NT2/D1 (cell line): ENCODE results near the gene TBC1D2B.
A peak's percentile ranks its signal among the peaks of the same experiment; 100 is the strongest.

Experiments used
- DNase-seq: peaks from one replicate; pipeline ENCODE4 v3.0.0-alpha.2; 2011; ENCODE audit warnings: low read depth, low spot score
- H3K27me3 ChIP-seq: 2 replicates; pipeline ENCODE4 v1.6.0; 2011; ENCODE audit warnings: mild to moderate bottlenecking; ENCODE audit not compliant: insufficient read length, insufficient read depth
- H3K36me3 ChIP-seq: 2 replicates; pipeline ENCODE4 v1.6.1; 2011; ENCODE audit warnings: mild to moderate bottlenecking, low read length, mixed read lengths; ENCODE audit not compliant: insufficient read depth, insufficient read length
- H3K4me1 ChIP-seq: 2 replicates; pipeline ENCODE4 v1.5.1; 2011; ENCODE audit not compliant: insufficient read depth, insufficient read length
- H3K4me3 ChIP-seq: 2 replicates; pipeline ENCODE4 v1.5.1; 2011; ENCODE audit warnings: low read depth; ENCODE audit not compliant: insufficient read length
- H3K9ac ChIP-seq: 2 replicates; pipeline ENCODE4 v1.6.0; 2011; ENCODE audit warnings: low read depth; ENCODE audit not compliant: insufficient read length
- H3K9me3 ChIP-seq: 2 replicates; pipeline ENCODE4 v1.5.1; 2011; ENCODE audit warnings: mild to moderate bottlenecking, low read length; ENCODE audit not compliant: insufficient read depth
- SUZ12 ChIP-seq: IDR thresholded peaks from 2 replicates; pipeline ENCODE4 v1.6.1; 2011; ENCODE audit not compliant: insufficient read length, insufficient read depth; ENCODE audit errors: extremely low read depth
- YY1 ChIP-seq: IDR thresholded peaks from 2 replicates; pipeline ENCODE4 v1.6.1; 2011; ENCODE audit not compliant: insufficient read length, insufficient read depth
- ZNF274 ChIP-seq: IDR thresholded peaks from 2 replicates; pipeline ENCODE4 v1.6.1; 2011; ENCODE audit warnings: mild to moderate bottlenecking, low read depth, low read length

The TBC1D2B gene

DNA sequence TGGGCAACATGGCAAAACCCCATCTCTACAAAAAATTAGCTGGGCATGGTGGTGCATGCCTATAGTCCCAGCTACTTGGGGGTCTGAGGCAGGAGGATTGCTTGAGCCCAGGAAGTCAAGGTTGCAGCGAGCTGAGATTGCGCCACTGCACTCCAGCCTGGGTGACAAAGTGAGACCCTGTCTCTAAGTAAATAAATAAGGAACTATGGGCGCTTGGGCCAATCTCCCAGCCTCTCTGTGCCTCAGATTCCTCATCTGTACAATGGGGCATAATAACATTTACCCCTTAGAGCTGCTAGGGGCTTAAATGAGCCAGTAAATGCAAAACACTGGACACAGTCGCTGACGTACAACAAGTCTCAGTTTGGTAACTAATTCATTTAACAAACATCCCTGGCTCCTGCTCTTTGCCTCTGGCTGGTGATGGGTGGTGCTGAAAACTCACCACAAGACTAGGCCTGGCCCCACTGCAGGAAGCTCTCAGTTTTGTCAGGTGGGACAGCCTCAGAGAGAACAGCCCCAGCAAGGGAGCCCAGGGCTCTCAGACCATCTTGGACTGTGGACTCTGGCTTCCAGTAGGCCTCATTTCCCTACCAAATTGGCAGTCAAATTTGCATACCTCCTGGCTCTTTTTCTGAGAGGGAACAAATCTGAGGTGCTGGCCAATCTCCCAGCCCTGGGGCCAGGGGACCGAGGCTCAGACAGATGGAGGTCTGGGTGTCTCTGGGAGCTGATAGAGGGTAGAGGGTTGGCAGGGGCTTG, 6.4 kb upstream of the TBC1D2B start:
- DNase-seq, result no peak
- no peaks in the 10 kb centered on the region for H3K36me3 ChIP-seq
- no peak overlapping the region for H3K4me3 ChIP-seq
- no peak overlapping the region for H3K9ac ChIP-seq
- TF ChIP-seq YY1 (no peak), ZNF274 (no peak), SUZ12 (no peak)
- peaks cover 8% of the 10 kb centered on the region for H3K4me1 ChIP-seq
- no peaks in the 10 kb centered on the region for H3K9me3 ChIP-seq
- H3K27me3 ChIP-seq, result no peaks in the 10 kb centered on the region

DNA sequence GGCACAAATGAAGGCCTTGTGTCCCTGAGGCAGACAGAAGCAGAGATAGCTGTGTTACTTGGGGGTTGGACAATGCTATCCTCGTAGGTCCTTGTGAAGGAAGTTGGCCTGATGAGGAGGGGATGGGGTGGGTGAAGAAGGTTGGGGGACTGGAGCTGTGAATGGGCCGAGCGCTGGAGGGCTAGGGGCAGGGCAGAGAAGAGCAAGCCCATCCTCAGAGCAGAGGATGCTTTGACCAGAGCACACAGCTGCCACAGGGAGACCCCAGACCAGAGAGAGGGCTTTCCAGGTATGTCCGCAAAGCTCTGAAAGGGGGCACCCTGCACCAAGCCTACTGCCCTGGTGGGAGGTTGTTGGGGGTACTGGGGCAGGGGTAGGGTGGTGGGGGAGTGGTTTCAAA, 5.7 kb upstream of the TBC1D2B start:
- Histone ChIP-seq H3K4me3 (no peak overlapping the region), H3K9ac (no peak overlapping the region), H3K36me3 (no peaks in the 10 kb centered on the region), H3K9me3 (no peaks in the 10 kb centered on the region), H3K4me1 (peaks cover 8% of the 10 kb centered on the region), H3K27me3 (peaks cover under 1% of the 10 kb centered on the region)
- TF ChIP-seq ZNF274 (no peak), YY1 (no peak), SUZ12 (no peak)
- DNase-seq, result no peak

DNA sequence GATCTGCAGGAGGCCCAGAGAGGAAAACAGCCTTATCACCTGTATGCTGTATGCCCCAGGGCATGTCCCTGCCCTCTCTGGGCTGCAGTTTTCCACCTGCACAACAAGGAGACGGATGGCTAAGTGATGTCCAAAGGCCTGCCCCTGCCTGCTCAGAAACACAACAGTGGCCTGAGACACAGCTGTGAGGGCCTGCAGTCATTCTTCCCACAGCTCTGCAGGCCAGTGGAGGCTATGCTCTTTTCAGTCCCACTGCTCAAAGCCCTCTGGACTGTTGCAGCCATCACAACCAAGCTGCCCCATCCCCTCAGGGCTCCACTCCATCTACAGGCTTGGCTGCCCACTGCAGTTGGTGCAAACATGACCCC, 5.2 kb upstream of the TBC1D2B start:
- Histone ChIP-seq H3K4me1 (peaks cover 8% of the 10 kb centered on the region), H3K4me3 (no peak overlapping the region), H3K9me3 (no peaks in the 10 kb centered on the region), H3K36me3 (no peaks in the 10 kb centered on the region), H3K9ac (no peak overlapping the region), H3K27me3 (peaks cover 5% of the 10 kb centered on the region)
- TF ChIP-seq YY1 (no peak), SUZ12 (no peak), ZNF274 (no peak)
- no peak for DNase-seq

- H3K4me3 ChIP-seq, result no peak overlapping the region
- no peak overlapping the region for H3K9ac ChIP-seq
- no peak for DNase-seq
- H3K4me1 ChIP-seq, result peaks cover 8% of the 10 kb centered on the region
- no peaks in the 10 kb centered on the region for H3K9me3 ChIP-seq
- TF ChIP-seq ZNF274 (no peak), SUZ12 (no peak), YY1 (no peak)
- H3K36me3 ChIP-seq, result no peaks in the 10 kb centered on the region
- peaks cover 6% of the 10 kb centered on the region for H3K27me3 ChIP-seq
Measured at GRCh38 chr15:78082106-78082742, 4.7 kb upstream of the TBC1D2B start.

DNA sequence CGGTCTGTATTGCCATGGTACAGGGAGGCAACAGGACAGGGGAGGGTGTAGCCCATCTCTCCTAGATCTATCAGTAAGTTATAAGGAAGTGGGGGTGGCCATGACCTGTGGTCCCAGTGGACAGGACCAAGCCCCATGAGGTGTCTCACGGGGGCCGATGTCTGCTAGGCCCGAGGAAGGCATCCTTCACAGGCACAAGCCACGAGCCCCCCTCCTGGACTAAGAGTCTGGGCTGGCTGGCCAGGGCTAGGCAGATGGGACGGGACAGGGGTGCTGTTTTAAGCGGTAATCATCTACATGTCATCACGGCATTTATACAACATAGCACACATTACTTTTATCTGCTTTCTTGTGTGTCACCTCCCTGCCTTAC, 2.6 kb upstream of the TBC1D2B start:
- DNase-seq, result no peak
- Histone ChIP-seq H3K4me1 (peaks cover 8% of the 10 kb centered on the region), H3K27me3 (peaks cover 6% of the 10 kb centered on the region), H3K36me3 (no peaks in the 10 kb centered on the region), H3K4me3 (no peak overlapping the region), H3K9me3 (no peaks in the 10 kb centered on the region), H3K9ac (no peak overlapping the region)
- no peak for TF ChIP-seq YY1
- TF ChIP-seq SUZ12, result no peak
- no peak for TF ChIP-seq ZNF274

GRCh38 chr15:78079298-78080087, 2.0 kb upstream of the TBC1D2B start:
- TF ChIP-seq ZNF274 (no peak), SUZ12 (no peak), YY1 (no peak)
- H3K36me3 ChIP-seq, result peaks cover under 1% of the 10 kb centered on the region
- H3K4me3 ChIP-seq, result no peak overlapping the region
- no peak for DNase-seq
- H3K9ac ChIP-seq, result no peak overlapping the region
- H3K9me3 ChIP-seq, result no peaks in the 10 kb centered on the region
- peaks cover 6% of the 10 kb centered on the region for H3K27me3 ChIP-seq
- H3K4me1 ChIP-seq, result peaks cover 8% of the 10 kb centered on the region

- Histone ChIP-seq H3K36me3 (peaks cover 2% of the 10 kb centered on the region), H3K4me1 (peaks cover 6% of the 10 kb centered on the region), H3K27me3 (peaks cover 6% of the 10 kb centered on the region), H3K4me3 (peak overlapping the region; percentile 33), H3K9ac (peak overlapping the region; percentile 62), H3K9me3 (no peaks in the 10 kb centered on the region)
- no peak for DNase-seq
- TF ChIP-seq YY1, result no peak
- TF ChIP-seq ZNF274, result no peak
- TF ChIP-seq SUZ12, result no peak
Measured at GRCh38 chr15:78077871-78078210, 330 bp upstream of the TBC1D2B start.
